Frontal cortex (tissue), 4 donors: ENCODE results near the gene ITPKB. TPM values are rescaled to one million over a fixed set of nuclear protein-coding genes. Genes with fewer than 3 reads are reported as not detected.
A peak's percentile ranks its signal among the peaks of the same experiment; 100 is the strongest.

ENCODE experiments used
- DNase-seq, 2 donors: peaks; one replicate each; pipeline ENCODE4 v3.0.0; 2012; ENCODE audit warnings: low spot score in 2 of 2
- FAIRE-seq: peaks from 2 replicates; lab custom pipeline; 2012; peaks lifted over from hg19 to GRCh38; lab: Jason Lieb, UNC
- total RNA-seq: library from RNA; depleted of rRNA; stranded (reverse); fragments of >200 nt; gene quantifications from one replicate; pipeline ENCODE4 v1.2.3, GENCODE V29; 2014
- donor health status: control.
- donor health status: control.
- donor health status: control.

ITPKB gene
- total RNA-seq, 1 donor from 2014 or later = 3.3 TPM

DNA sequence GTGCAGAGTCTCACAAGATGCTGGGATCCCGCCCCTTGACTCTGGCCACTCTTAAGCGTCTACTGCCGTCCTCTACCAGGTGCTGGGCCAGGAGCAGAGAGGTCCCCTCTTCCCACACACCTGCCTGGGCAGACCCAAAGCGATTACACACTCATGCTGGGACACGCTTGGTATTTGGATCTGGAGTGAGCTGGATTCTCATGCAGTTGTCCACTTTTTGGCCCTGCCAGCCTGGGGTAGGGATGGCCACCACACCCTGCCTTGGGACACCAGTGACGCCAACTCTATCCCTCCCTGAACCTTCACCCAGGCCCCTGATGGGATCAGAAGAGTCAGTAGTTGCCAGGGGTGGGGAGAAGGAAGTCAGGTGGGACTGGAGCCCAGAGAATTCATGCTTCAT lies 28.6 kb downstream of the ITPKB start:
- FAIRE-seq (no peak), DNase-seq (no peak)

DNA sequence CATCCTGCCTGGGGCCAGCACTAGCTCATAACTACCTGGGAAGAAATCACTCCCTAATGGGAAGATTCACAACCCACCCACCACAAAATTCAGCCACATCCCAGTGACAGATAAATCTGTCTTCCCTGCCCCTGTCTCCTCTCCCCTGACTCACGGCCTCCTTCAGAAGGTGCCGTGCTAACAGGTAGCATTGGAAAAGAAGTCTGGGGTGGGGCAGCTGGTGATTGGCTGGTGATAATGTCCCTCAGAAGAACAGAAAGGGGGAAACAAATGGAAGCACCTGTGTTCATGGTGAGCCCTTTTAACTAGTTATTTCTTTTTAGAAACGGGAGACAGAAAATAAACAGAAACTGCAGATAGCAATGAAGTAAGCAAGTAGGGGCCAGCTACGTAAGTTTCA lies 29.1 kb downstream of the ITPKB start:
- DNase-seq = no peak

GRCh38 chr1:226708967-226709396 lies 30.1 kb downstream of the ITPKB start:
- FAIRE-seq (no peak), DNase-seq (no peak)

More for the DNA sequence above, 29.1 kb downstream of the ITPKB start:
- no peak for FAIRE-seq

DNA sequence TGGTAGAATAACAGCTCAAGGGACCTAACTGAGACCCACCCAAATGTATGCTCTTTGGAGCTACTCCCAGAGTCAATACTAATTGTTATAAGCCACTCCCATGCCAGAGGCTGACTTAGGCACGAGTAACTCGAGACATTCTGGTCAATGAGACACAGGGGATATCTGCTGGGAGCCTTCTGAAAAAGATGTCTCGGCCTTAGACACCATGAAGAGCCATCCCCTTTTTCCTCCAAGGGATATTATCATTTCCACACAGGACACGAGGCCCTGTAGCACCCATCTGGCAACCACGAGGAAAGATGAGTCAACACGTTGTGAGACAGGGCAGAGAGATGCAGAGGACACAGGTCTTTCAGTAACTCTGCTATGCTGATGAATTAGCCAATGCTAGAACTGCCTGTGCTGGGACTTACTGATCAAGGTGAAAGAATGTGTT lies 30.7 kb downstream of the ITPKB start:
- DNase-seq (no peak), FAIRE-seq (no peak)

- no peak for FAIRE-seq
- DNase-seq = no peak
Measured at GRCh38 chr1:226706684-226707083, 32.4 kb downstream of the ITPKB start.

DNA sequence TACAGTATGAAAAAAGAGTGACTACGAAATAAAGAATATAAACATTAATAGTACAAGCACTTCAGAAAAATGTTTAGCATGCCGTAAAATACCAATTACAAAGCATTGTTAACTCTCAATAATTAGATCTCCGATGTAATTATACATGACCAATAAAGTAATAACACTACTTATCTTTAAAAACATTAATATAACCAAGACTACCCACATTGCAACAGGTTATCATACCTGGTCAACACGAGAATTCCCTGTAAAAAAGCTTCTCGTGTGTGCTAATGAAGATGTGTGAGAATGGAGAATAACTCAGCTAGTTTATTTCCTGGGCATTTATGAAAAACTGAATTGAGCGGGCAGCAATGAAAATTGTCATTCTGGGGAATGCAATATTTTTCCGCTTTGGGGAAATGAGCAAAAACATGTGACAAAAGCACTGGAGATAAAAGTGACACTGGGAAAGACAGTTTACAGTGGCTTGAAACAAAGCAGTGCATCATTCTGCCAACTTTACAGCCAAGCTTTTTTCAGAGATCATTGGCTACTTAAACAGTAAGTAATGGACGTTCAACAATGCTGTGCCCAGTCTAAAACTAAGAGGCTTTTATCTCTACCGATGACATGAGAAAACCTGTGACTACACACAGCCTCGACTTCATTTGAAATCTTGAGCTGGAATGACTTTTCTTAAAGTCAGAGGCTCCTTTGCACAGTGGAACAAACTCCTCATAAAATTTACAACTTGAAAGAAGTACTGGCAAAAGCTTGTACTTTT lies 34.7 kb downstream of the ITPKB start:
- DNase-seq = no peak

GRCh38 chr1:226702957-226703831 lies 35.9 kb downstream of the ITPKB start:
- FAIRE-seq (no peak), DNase-seq (peak; percentile 88)

More for the DNA sequence above, 34.7 kb downstream of the ITPKB start:
- no peak for FAIRE-seq

DNA sequence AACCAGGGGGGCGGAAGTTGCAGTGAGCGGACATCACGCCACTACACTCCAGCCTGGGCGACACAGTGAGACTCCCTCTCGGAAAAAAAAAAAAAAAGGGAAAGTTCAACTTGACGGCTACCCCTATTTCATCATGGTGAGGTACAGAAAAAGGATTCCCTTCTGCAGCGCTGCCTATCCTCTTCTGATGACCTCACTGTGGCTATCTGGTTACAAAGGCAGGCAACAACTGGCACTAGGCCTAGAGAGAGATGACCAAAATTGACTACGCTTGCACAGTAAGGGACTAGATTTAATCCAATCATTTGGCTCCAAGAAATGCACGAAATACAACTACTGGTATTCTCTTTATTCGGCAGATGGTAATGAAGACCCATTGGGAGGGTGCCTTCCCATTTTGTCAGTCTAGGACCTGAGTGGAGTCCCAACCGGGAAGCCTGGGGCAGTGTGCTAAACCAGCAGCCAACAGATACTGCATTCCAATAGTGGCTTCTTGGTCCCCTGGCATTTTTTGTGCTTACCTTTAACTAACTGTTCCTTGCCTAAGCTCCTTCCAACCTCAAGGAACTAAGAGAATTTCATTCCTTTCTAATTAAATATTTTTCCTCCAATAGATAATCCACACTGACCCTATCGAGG lies 36.6 kb downstream of the ITPKB start:
- DNase-seq = peak in 1 of 2 donors; percentile 51
- FAIRE-seq = no peak

GRCh38 chr1:226700861-226701260 lies 38.2 kb downstream of the ITPKB start:
- FAIRE-seq (no peak), DNase-seq (no peak)

GRCh38 chr1:226699166-226699565 lies 39.9 kb downstream of the ITPKB start:
- DNase-seq (no peak), FAIRE-seq (no peak)

- DNase-seq (no peak), FAIRE-seq (no peak)
Measured at GRCh38 chr1:226698659-226699058, 40.4 kb downstream of the ITPKB start.

DNA sequence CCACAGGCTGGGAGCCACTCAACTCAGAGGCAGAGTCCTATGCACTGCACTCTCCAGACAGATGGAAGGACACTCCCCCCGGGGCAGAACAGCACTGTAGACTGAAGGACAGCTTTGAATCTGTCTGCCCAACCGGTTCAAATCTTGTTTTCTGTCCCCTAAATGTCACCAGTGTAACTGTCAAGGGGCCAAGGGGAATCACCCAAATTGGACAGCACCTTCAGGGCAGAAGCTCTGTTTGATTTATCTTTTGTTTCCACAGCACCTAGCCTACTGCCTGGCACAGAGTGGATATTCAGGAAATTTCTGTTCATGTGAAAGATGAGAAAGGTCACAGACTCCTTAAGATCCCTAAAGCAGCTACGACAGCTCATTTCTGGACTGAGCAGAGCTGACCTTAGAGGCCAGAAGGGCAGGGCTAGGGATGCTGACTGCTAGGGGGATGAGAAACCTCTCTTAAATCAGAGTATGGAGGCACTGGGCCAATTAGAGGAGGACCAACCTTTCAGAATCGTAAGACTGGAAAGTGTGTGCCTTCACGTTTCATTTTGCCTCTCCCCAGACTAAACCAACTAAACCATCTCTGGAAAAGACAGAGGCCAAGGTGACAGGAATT lies 41.0 kb downstream of the ITPKB start:
- DNase-seq (no peak), FAIRE-seq (no peak)

- DNase-seq = no peak
- no peak for FAIRE-seq
Measured at GRCh38 chr1:226697151-226697928, 41.7 kb downstream of the ITPKB start.

DNA sequence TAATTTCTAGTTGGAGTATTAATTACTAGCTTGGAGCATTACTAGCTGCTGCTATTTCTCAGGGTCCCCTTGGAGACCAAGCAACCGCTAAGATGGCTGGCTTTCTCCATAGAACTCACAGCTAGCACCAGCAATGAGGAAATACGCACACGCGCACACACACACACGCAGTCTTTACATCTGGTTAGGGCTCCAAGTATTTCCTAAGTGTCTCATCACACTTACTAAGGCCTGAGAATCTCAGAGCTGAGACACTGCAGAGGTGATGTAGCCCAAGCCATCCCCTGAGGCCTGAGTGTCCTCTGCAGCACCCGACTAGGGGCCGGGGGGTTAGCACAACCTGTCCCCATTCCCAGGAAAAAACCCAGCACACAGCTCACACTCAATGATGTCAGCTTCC lies 42.5 kb downstream of the ITPKB start:
- DNase-seq = no peak
- no peak for FAIRE-seq

DNA sequence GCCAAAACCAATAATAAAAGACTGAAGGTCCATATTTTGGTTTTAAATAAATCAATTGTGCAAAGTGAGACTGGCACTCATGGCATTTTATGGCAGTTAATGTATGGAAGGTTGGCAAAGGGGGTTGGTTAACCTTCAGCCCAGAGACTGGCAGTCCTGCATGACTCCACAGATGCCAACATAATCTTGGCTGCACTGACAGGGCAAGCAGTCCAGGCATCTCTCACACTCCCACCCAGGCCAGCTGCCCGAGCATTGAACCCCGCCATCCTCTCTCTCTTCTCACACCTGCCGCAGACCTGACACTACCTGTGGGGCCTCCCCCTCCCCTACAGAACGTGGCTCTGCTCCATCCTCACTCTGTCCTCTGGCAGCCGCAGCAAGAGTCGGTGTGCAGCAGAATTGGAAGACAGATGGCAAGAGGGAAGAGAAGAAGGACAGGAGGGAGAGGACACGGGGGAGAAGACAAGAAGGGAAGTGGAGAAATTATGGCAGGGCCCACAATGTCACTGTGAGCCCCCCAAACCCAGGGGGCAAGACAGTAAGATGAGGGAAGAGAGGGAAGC lies 43.7 kb downstream of the ITPKB start:
- FAIRE-seq (no peak), DNase-seq (no peak)

GRCh38 chr1:226692823-226693222 lies 46.3 kb downstream of the ITPKB start:
- FAIRE-seq (no peak), DNase-seq (no peak)

GRCh38 chr1:226692051-226692792 lies 46.9 kb downstream of the ITPKB start:
- FAIRE-seq = no peak
- no peak for DNase-seq

DNA sequence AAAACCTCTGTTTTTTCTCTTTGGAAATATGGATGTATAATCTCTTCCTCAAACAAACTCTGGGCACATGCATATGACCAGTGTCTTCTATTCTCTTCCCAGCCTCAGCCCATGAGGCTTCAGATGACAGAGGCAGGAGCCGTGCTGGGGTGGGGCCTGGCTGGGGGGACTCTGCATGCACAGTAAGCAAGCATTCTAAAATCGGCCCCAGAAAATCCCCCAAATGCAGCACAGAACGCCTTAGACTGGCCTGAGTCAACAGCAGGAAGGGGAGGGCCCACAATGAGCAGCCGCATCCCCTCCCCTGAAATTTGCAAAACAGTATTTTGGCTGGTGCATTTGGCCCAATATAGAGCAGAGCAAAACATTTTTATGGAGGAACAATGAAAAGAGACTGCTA lies 47.8 kb downstream of the ITPKB start:
- FAIRE-seq = no peak
- no peak for DNase-seq
